ENCODE measurements around the gene CNTD1. TPM values are rescaled to one million over a fixed set of nuclear protein-coding genes. Genes with fewer than 3 reads are reported as not detected.

CNTD1 gene, protein sequence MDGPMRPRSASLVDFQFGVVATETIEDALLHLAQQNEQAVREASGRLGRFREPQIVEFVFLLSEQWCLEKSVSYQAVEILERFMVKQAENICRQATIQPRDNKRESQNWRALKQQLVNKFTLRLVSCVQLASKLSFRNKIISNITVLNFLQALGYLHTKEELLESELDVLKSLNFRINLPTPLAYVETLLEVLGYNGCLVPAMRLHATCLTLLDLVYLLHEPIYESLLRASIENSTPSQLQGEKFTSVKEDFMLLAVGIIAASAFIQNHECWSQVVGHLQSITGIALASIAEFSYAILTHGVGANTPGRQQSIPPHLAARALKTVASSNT
- total RNA-seq (2021) (not detected in 2 replicates), Bru-seq, nascent RNA (not detected), BruChase-seq, experiment 1, labeled RNA remaining after a 2-hour chase (not detected), BruChase-seq, experiment 2, labeled RNA remaining after a 6-hour chase (percentile 10 among the genes with signal in this experiment)
- long read RNA-seq, partial matches to known transcripts: 0 of 3 reads
- long read RNA-seq, other reads (novel, unspliced or antisense): 3 of 3 reads

DNA sequence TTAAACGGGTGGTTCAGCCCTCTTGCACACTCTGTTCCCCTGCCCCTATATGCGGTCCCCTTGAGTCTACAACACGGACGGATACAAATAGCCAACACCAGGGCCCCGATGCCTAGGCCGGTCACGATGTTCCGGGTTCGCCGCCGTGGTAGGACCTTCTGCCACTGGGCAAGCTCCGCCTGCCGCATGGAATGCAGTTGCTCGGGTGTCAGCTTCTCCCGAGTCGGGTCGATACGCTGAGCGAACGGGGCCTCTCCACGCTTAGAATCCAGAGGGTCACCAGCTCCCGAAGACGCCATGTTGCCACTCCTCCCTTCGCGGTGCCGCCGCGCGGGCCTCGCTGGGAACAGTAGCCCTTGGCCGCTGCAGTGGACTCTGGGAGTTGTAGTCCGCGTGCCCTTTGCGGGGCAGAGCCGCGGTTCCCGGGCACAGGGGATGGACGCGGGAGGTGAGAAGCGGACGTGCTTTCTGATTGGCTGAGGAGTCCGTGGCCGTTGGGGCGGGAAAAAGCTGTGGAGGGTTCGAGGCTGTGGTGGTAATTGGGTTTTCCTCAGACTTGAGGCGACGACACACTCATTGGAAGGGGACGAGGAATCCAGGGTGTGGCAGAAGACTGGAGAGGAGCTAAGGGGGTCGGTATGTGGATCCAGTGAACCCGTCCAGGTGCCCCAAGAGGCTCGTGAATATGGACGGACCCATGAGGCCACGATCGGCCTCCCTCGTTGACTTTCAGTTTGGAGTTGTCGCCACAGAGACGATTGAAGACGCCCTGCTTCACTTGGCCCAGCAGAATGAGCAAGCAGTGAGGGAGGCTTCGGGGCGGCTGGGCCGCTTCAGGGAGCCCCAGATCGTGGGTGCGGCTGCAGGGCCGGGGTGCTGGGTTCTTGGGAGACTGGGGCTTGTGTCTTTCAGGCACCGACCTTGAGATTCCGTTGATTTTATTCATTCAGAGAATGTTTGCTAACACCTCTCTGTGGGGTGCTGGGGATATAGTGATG is at the start of gene CNTD1, which contains the start of gene COA3:
TSS of gene CNTD1 (plus strand) at position 479 of the 998 bp plus-strand sequence. CDS start at position 686, 207 bp downstream.
TSS of gene COA3 (minus strand) at position 322 of the 998 bp plus-strand sequence. CDS start at position 299, 23 bp downstream.
- peak within 1 kb of the TSS; percentile 88 for H3K4me3 ChIP-seq
- no peaks in the 10 kb centered on the region for H4K20me1 ChIP-seq (ENCODE audit: insufficient read depth)
- no peaks in the 10 kb centered on the region for H3F3A ChIP-seq (ENCODE audit: insufficient read depth, low read depth)
- 0 out of 2 replicates have a peak within 1 kb of the TSS, but pooled peaks have one; percentile 41 for H3K27ac ChIP-seq
- peaks cover 12% of the 10 kb centered on the region for H3K4me1 ChIP-seq (replicated peaks; ENCODE audit: insufficient read depth)
- TF ChIP-seq EZH2 (IDR thresholded peaks at IDR 0.05; ENCODE audit: low read depth): no peak
- TF ChIP-seq, protein P1, sequence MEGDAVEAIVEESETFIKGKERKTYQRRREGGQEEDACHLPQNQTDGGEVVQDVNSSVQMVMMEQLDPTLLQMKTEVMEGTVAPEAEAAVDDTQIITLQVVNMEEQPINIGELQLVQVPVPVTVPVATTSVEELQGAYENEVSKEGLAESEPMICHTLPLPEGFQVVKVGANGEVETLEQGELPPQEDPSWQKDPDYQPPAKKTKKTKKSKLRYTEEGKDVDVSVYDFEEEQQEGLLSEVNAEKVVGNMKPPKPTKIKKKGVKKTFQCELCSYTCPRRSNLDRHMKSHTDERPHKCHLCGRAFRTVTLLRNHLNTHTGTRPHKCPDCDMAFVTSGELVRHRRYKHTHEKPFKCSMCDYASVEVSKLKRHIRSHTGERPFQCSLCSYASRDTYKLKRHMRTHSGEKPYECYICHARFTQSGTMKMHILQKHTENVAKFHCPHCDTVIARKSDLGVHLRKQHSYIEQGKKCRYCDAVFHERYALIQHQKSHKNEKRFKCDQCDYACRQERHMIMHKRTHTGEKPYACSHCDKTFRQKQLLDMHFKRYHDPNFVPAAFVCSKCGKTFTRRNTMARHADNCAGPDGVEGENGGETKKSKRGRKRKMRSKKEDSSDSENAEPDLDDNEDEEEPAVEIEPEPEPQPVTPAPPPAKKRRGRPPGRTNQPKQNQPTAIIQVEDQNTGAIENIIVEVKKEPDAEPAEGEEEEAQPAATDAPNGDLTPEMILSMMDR (conservative IDR thresholded peaks at IDR 0.05): no peak
- intact Hi-C loops (cut with micrococcal nuclease; ENCODE audit: unreplicated experiment): no loop called here
- peak; percentile 72 to 74 for DNase-seq
- no TSS peak for BruUV-seq (replicated peaks)
- CTCF ChIA-PET: interaction anchor here (0.7 kb wide), 1 partner anchor 1733 kb away, joined by 3 read pairs; no protein-coding TSS in a partner anchor
- H3K79me2 ChIP-seq (ENCODE audit: low read depth): peaks cover 22% of the 10 kb centered on the region
- no peaks in the 10 kb centered on the region for H3K9me3 ChIP-seq (ENCODE audit: insufficient read depth, low read depth)
- POLR2A ChIA-PET (ENCODE audit: unreplicated experiment): interaction anchor here (0.5 to 0.8 kb wide), 4 partner anchors 10 to 794 kb away, joined by 3 to 9 read pairs (median 6); no protein-coding TSS in a partner anchor
- no peaks in the 10 kb centered on the region for H3K9me2 ChIP-seq (ENCODE audit: insufficient read depth)
- peak within 1 kb of the TSS; percentile 89 for H2AFZ ChIP-seq
- H3K27me3 ChIP-seq (ENCODE audit: insufficient read depth, low read depth): no peaks in the 10 kb centered on the region
- H3K36me3 ChIP-seq (ENCODE audit: low read depth): peaks cover 6% of the 10 kb centered on the region; the same call in 1 of the 2 replicates
- H3K4me2 ChIP-seq: peak within 1 kb of the TSS; percentile 95

DNA sequence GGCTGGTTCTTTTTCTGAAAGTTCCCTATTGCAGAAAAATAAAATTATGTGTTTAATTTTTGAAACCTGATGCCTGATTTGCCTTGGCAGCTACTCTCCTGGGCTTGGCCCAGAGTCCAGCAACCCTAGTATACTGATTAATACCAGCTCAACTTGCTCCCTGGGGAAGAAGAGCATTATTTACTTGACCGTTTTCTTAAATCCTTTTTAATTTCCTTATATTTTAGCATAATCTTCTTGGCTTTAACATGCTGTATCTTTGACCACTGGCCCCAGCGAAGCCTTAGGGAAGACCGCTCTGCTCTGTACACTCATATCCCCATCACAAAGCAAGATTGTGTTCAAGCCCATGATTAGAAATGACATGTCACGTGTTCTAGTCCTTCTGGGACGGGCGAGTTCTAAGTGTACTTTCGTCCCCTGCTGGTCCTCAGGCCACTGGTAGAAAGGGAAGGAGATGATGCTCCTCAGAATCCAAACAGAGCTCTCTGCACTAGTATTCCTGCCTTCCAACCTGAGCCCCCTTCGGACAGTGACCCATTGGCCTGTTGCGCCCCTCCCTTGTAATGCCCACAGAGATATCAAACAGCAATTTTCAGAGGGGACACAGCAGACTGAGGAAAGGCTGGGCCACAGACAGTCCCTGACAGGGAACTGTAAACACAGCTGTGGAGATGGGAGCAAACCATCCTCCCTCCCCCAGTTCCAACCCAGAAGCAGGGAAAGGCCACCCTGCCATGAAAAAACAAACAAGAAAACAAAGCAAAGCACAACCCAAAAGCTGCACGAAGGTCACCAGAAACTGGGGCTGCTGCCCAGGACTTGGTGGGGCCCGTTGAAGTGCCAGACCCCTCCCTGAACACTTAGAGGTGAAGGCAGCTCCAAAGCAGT is 49.5 kb upstream of the CNTD1 start:
- no peak for TF ChIP-seq EZH2 (IDR thresholded peaks at IDR 0.05; ENCODE audit: low read depth)
- TF ChIP-seq, protein P1 (conservative IDR thresholded peaks at IDR 0.05): no peak
- H3K79me2 ChIP-seq (ENCODE audit: low read depth): no peaks in the 10 kb centered on the region
- intact Hi-C loops (cut with micrococcal nuclease; ENCODE audit: unreplicated experiment): no loop called here
- H3K27me3 ChIP-seq (ENCODE audit: insufficient read depth, low read depth): no peaks in the 10 kb centered on the region
- no peaks in the 10 kb centered on the region for H3K36me3 ChIP-seq (ENCODE audit: low read depth)
- no peak overlapping the region for H3K4me2 ChIP-seq
- no peaks in the 10 kb centered on the region; the same call in 1 of the 2 replicates for H3F3A ChIP-seq (ENCODE audit: insufficient read depth, low read depth)
- H3K9me2 ChIP-seq (ENCODE audit: insufficient read depth): no peaks in the 10 kb centered on the region
- DNase-seq: no peak
- CTCF ChIA-PET: interaction anchor here (1.7 kb wide), 1 partner anchor 14 kb away, joined by 4 read pairs; no protein-coding TSS in a partner anchor
- H4K20me1 ChIP-seq (ENCODE audit: insufficient read depth): no peaks in the 10 kb centered on the region
- POLR2A ChIA-PET (ENCODE audit: unreplicated experiment): no interaction called here
- BruUV-seq (replicated peaks): no TSS peak
- peaks cover 7% of the 10 kb centered on the region for H3K4me1 ChIP-seq (replicated peaks; ENCODE audit: insufficient read depth)
- H3K27ac ChIP-seq: no peak overlapping the region
- no peak overlapping the region for H3K4me3 ChIP-seq
- H3K9me3 ChIP-seq (ENCODE audit: insufficient read depth, low read depth): no peaks in the 10 kb centered on the region
- H2AFZ ChIP-seq: no peak overlapping the region

All from PC-9 (cell line).